Measurements from ENCODE around the gene DIP2A. TPM values are rescaled to one million over a fixed set of nuclear protein-coding genes. Genes with fewer than 3 reads are reported as not detected.

The DIP2A gene
- total and polyA plus RNA-seq, 2 of the 13 experiments (the other 11 are each of a cell fraction or from before 2014, with no cell fraction given), result 18.5 to 37.6 TPM

GRCh38 chr21:46581780-46582307 lies 123.2 kb downstream of the DIP2A start (continued):
- no peak for TF ChIP-seq ZBTB44 (CRISPR knock-in tag; IDR thresholded peaks at IDR 0.05)
- TF ChIP-seq PHB2 (IDR thresholded peaks at IDR 0.05; ENCODE audit: partially characterized antibody), result no peak
- no peak for TF ChIP-seq LRRFIP1 (CRISPR knock-in tag; conservative IDR thresholded peaks at IDR 0.05)
- no peak for TF ChIP-seq MEF2D (CRISPR knock-in tag; IDR thresholded peaks at IDR 0.05)
- TF ChIP-seq PLSCR1 (CRISPR knock-in tag; IDR thresholded peaks at IDR 0.05; ENCODE audit: borderline replicate concordance), result no peak
- no peak for TF ChIP-seq ISL2 (CRISPR knock-in tag; IDR thresholded peaks at IDR 0.05)
- no peak for TF ChIP-seq ZFAT (CRISPR knock-in tag; conservative IDR thresholded peaks at IDR 0.05)
- no peak; the same call in 1 of the 2 replicates for TF ChIP-seq FOXA3 (CRISPR knock-in tag; IDR thresholded peaks at IDR 0.05)
- TF ChIP-seq ZNF557 (CRISPR knock-in tag; IDR thresholded peaks at IDR 0.05), result no peak
- no peak for TF ChIP-seq SP140L (CRISPR knock-in tag; IDR thresholded peaks at IDR 0.05; ENCODE audit: borderline replicate concordance)
- peak; percentile 75 for TF ChIP-seq TEAD3 (CRISPR knock-in tag; optimal IDR thresholded peaks at IDR 0.05; ENCODE audit: borderline replicate concordance)
- TF ChIP-seq MIER2 (CRISPR knock-in tag; IDR thresholded peaks at IDR 0.05), result no peak
- TF ChIP-seq HMG20B (CRISPR knock-in tag; conservative IDR thresholded peaks at IDR 0.05), result no peak
- TF ChIP-seq ZNF672 (CRISPR knock-in tag; IDR thresholded peaks at IDR 0.05), result no peak
- no peak for TF ChIP-seq PRDM4 (CRISPR knock-in tag; IDR thresholded peaks at IDR 0.05; ENCODE audit: borderline replicate concordance)
- 0 out of 2 replicates have a peak, but pooled peaks have one; percentile 23 for TF ChIP-seq HDAC1 (CRISPR knock-in tag; IDR thresholded peaks at IDR 0.05)
- no peak for TF ChIP-seq NFE2L2 (IDR thresholded peaks at IDR 0.05; ENCODE audit: low read length)
- no peak for TF ChIP-seq ZBTB21 (CRISPR knock-in tag; IDR thresholded peaks at IDR 0.05)
- TF ChIP-seq CTCF (CRISPR knock-in tag; IDR thresholded peaks at IDR 0.05), result no peak
- no peak for TF ChIP-seq ZFP36L2 (CRISPR knock-in tag; IDR thresholded peaks at IDR 0.05)
- no peak for TF ChIP-seq ZBTB14 (CRISPR knock-in tag; IDR thresholded peaks at IDR 0.05)
- peak; percentile 55; the same call in 1 of the 2 replicates for TF ChIP-seq MEIS2 (CRISPR knock-in tag; IDR thresholded peaks at IDR 0.05)

All from HepG2 (cell line).